ENCODE results near the gene MBD3L4.

DNA sequence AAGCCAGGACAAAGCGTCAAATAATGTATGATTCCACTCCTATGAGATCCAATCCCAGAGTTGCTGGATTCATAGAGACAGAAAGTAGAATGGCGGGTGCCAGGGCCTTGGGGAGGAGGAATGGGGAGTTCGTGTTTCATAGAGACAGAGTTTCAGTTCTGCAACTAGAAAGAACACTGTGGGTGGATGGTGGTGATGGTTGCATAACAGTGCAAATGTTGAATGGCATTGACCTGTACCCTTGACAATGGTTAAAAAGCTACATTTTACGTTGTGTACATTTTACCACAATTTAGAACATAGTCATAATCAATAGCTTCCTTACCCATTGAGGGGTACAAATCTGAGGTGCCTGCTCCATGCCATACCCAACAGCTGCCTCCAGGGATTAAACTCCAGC is 52.1 kb downstream of the MBD3L4 start:
- TF ChIP-seq, protein P1, sequence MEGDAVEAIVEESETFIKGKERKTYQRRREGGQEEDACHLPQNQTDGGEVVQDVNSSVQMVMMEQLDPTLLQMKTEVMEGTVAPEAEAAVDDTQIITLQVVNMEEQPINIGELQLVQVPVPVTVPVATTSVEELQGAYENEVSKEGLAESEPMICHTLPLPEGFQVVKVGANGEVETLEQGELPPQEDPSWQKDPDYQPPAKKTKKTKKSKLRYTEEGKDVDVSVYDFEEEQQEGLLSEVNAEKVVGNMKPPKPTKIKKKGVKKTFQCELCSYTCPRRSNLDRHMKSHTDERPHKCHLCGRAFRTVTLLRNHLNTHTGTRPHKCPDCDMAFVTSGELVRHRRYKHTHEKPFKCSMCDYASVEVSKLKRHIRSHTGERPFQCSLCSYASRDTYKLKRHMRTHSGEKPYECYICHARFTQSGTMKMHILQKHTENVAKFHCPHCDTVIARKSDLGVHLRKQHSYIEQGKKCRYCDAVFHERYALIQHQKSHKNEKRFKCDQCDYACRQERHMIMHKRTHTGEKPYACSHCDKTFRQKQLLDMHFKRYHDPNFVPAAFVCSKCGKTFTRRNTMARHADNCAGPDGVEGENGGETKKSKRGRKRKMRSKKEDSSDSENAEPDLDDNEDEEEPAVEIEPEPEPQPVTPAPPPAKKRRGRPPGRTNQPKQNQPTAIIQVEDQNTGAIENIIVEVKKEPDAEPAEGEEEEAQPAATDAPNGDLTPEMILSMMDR (IDR thresholded peaks at IDR 0.05), result no peak
- no peak for TF ChIP-seq POLR2AphosphoS5 (IDR thresholded peaks at IDR 0.05)

Data from suprapubic skin (tissue), 3 donors.